A549 treated with AZD2906 at 1 μM for 4 hours (cell line): ENCODE measurements around the gene KCNJ11. TPM values are rescaled to one million over a fixed set of nuclear protein-coding genes. Genes with fewer than 3 reads are reported as not detected.

Experiments
- total RNA-seq: library from RNA; stranded (reverse); fragments of 200-300 nt; extraction: Qiagen RNA extraction; gene quantifications from 5 replicates; pipeline ENCODE4 v1.2.3, GENCODE V29; 2022

Gene KCNJ11
- 7.0 to 9.2 TPM (median 8.7 TPM) in 5 replicates for total RNA-seq

GRCh38 chr11:17388609-17389210 lies at the start of gene KCNJ11:
TSS of gene KCNJ11 (minus strand) at chr11:17388659. CDS start at chr11:17388091, 568 bp downstream.

GRCh38 chr11:17351510-17352176 lies 36.8 kb downstream of the KCNJ11 start, which contains the start of gene NCR3LG1:
TSS of gene NCR3LG1 (plus strand) at chr11:17351800. CDS start at chr11:17351970, 170 bp downstream.

Other genes with a start within 250 kb of the KCNJ11 start
- 10.8 to 16.3 TPM (median 14.4 TPM) in 5 replicates for gene PIK3C2A, start 180.7 kb downstream of the KCNJ11 start, total RNA-seq
- gene NUCB2, start 111.9 kb downstream of the KCNJ11 start, total RNA-seq = 27.4 to 30.3 TPM (median 28.9 TPM) in 5 replicates
- gene NCR3LG1, start 36.9 kb downstream of the KCNJ11 start, total RNA-seq = 1.9 to 3.3 TPM (median 2.3 TPM) in 5 replicates
- 10.1 to 15.6 TPM (median 11.7 TPM) in 5 replicates for gene ABCC8, start 88.2 kb upstream of the KCNJ11 start, total RNA-seq
- 0.74 to 1.5 TPM (median 1.0 TPM) in 5 replicates for gene USH1C, start 155.8 kb upstream of the KCNJ11 start, total RNA-seq
- gene OTOG, start 158.6 kb upstream of the KCNJ11 start, total RNA-seq = not detected in 5 replicates